SJSA1 (cell line): ENCODE results near the gene FCN3. TPM values are rescaled to one million over a fixed set of nuclear protein-coding genes. Genes with fewer than 3 reads are reported as not detected.
A peak's percentile ranks its signal among the peaks of the same experiment; 100 is the strongest.

ENCODE experiments used
- DNase-seq, 2 experiments: peaks; one replicate each; pipeline ENCODE4 v3.0.0-alpha.2; 2015 to 2020; ENCODE audit warnings: low spot score in 2 of 2, low read depth in 1 of 2
- H3K27ac ChIP-seq: fragments of 250-450 bp; sonication (Bioruptor Pico); 2 replicates; pipeline ENCODE4 v1.5.1; 2020; ENCODE audit warnings: mild to moderate bottlenecking, moderate library complexity
- H3K27me3 ChIP-seq: fragments of 250-450 bp; sonication (Bioruptor Pico); replicated peaks from 2 replicates; pipeline ENCODE4 v1.5.1; 2020; ENCODE audit warnings: mild to moderate bottlenecking, moderate library complexity
- H3K36me3 ChIP-seq: fragments of 250-450 bp; sonication (Bioruptor Pico); 2 replicates; pipeline ENCODE4 v1.5.1; 2020; ENCODE audit warnings: mild to moderate bottlenecking
- H3K4me1 ChIP-seq: fragments of 250-450 bp; sonication (Bioruptor Pico); replicated peaks from 2 replicates; pipeline ENCODE4 v1.6.1; 2021; ENCODE audit warnings: mild to moderate bottlenecking
- H3K4me3 ChIP-seq: fragments of 250-450 bp; sonication (Bioruptor Pico); 2 replicates; pipeline ENCODE4 v1.5.1; 2020; ENCODE audit warnings: mild to moderate bottlenecking
- H3K9me3 ChIP-seq: fragments of 250-450 bp; sonication (Bioruptor Pico); replicated peaks from 2 replicates; pipeline ENCODE4 v1.5.1; 2020; ENCODE audit warnings: mild to moderate bottlenecking
- total RNA-seq: library from RNA; depleted of rRNA; stranded (reverse); fragments of >200 nt; shearing (Covaris generic); gene quantifications from 2 replicates; pipeline ENCODE4 v1.2.3, GENCODE V29; 2014

FCN3 gene
- total RNA-seq, 1 experiment from 2014 or later, result not detected

- no peak for DNase-seq
- Histone ChIP-seq H3K4me1 (no peaks in the 10 kb centered on the region), H3K36me3 (no peaks in the 10 kb centered on the region), H3K27ac (no peak overlapping the region), H3K4me3 (no peak overlapping the region), H3K9me3 (no peaks in the 10 kb centered on the region), H3K27me3 (no peaks in the 10 kb centered on the region)
Observed at GRCh38 chr1:27380766-27381733, 6.4 kb upstream of the FCN3 start.

GRCh38 chr1:27380224-27380623, 5.6 kb upstream of the FCN3 start:
- Histone ChIP-seq H3K4me3 (no peak overlapping the region), H3K27ac (no peak overlapping the region)
- DNase-seq, result no peak

GRCh38 chr1:27379564-27380122, 5.0 kb upstream of the FCN3 start:
- Histone ChIP-seq H3K4me1 (no peaks in the 10 kb centered on the region), H3K9me3 (no peaks in the 10 kb centered on the region), H3K4me3 (no peak overlapping the region), H3K27ac (no peak overlapping the region), H3K36me3 (no peaks in the 10 kb centered on the region), H3K27me3 (no peaks in the 10 kb centered on the region)
- DNase-seq, result no peak

More at GRCh38 chr1:27380224-27380623, 5.6 kb upstream of the FCN3 start:
- no peaks in the 10 kb centered on the region for H3K4me1 ChIP-seq
- H3K9me3 ChIP-seq, result no peaks in the 10 kb centered on the region
- H3K36me3 ChIP-seq, result no peaks in the 10 kb centered on the region
- H3K27me3 ChIP-seq, result no peaks in the 10 kb centered on the region

- DNase-seq, result no peak
- H3K4me3 ChIP-seq, result no peak overlapping the region
Observed at GRCh38 chr1:27377760-27378495, 3.3 kb upstream of the FCN3 start.

GRCh38 chr1:27372808-27373690, 1.6 kb downstream of the FCN3 start:
- Histone ChIP-seq H3K36me3 (no peaks in the 10 kb centered on the region), H3K9me3 (no peaks in the 10 kb centered on the region), H3K27ac (no peak overlapping the region), H3K4me1 (no peaks in the 10 kb centered on the region), H3K27me3 (no peaks in the 10 kb centered on the region), H3K4me3 (no peak overlapping the region)
- DNase-seq, result no peak

More at GRCh38 chr1:27377760-27378495, 3.3 kb upstream of the FCN3 start:
- H3K27me3 ChIP-seq, result no peaks in the 10 kb centered on the region
- no peaks in the 10 kb centered on the region for H3K36me3 ChIP-seq
- no peaks in the 10 kb centered on the region for H3K9me3 ChIP-seq
- no peaks in the 10 kb centered on the region for H3K4me1 ChIP-seq
- H3K27ac ChIP-seq, result no peak overlapping the region

- Histone ChIP-seq H3K9me3 (no peaks in the 10 kb centered on the region), H3K27me3 (no peaks in the 10 kb centered on the region), H3K36me3 (no peaks in the 10 kb centered on the region), H3K4me1 (peaks cover 3% of the 10 kb centered on the region), H3K27ac (no peak overlapping the region), H3K4me3 (no peak overlapping the region)
- no peak for DNase-seq
Observed at GRCh38 chr1:27372022-27372807, 2.4 kb downstream of the FCN3 start.

GRCh38 chr1:27368869-27369582, 5.6 kb downstream of the FCN3 start:
- Histone ChIP-seq H3K4me3 (no peak overlapping the region), H3K4me1 (peaks cover 17% of the 10 kb centered on the region), H3K27ac (no peak overlapping the region), H3K27me3 (no peaks in the 10 kb centered on the region), H3K36me3 (peaks cover 8% of the 10 kb centered on the region), H3K9me3 (no peaks in the 10 kb centered on the region)
- no peak for DNase-seq

- no peak for DNase-seq
- H3K27me3 ChIP-seq, result no peaks in the 10 kb centered on the region
- H3K4me1 ChIP-seq, result peaks cover 17% of the 10 kb centered on the region
- H3K27ac ChIP-seq, result peak overlapping the region; percentile 82; the same call in 1 of the 2 replicates
- H3K36me3 ChIP-seq, result peaks cover 23% of the 10 kb centered on the region
- no peaks in the 10 kb centered on the region for H3K9me3 ChIP-seq
- peak overlapping the region; percentile 70 for H3K4me3 ChIP-seq
Observed at GRCh38 chr1:27367160-27367650, 7.4 kb downstream of the FCN3 start.

GRCh38 chr1:27366411-27367159, 8.0 kb downstream of the FCN3 start, which contains the start of gene MAP3K6:
MAP3K6 (minus strand) TSS chr1:27366961; CDS start chr1:27366597, 364 bp downstream.
- Histone ChIP-seq H3K4me1 (peaks cover 17% of the 10 kb centered on the region), H3K36me3 (peaks cover 29% of the 10 kb centered on the region), H3K27me3 (no peaks in the 10 kb centered on the region), H3K4me3 (peak within 1 kb of the TSS; percentile 70), H3K9me3 (no peaks in the 10 kb centered on the region), H3K27ac (peak within 1 kb of the TSS; percentile 82)
- DNase-seq, result peak; percentile 76 to 86

- Histone ChIP-seq H3K4me1 (peaks cover 17% of the 10 kb centered on the region), H3K27ac (peak overlapping the region; percentile 59), H3K4me3 (peak overlapping the region; percentile 70), H3K9me3 (no peaks in the 10 kb centered on the region), H3K27me3 (no peaks in the 10 kb centered on the region), H3K36me3 (peaks cover 32% of the 10 kb centered on the region)
- DNase-seq, result peak; percentile 89 to 91
Observed at GRCh38 chr1:27366113-27366410, 8.6 kb downstream of the FCN3 start.

GRCh38 chr1:27365372-27366112, 9.1 kb downstream of the FCN3 start:
- Histone ChIP-seq H3K36me3 (peaks cover 38% of the 10 kb centered on the region), H3K4me1 (peaks cover 17% of the 10 kb centered on the region), H3K4me3 (peak overlapping the region; percentile 70), H3K27ac (peak overlapping the region; percentile 59), H3K27me3 (no peaks in the 10 kb centered on the region), H3K9me3 (no peaks in the 10 kb centered on the region)
- DNase-seq, result peak; percentile 91 to 95
